ENCODE measurements around the gene SLC22A23.

SLC22A23 gene

DNA sequence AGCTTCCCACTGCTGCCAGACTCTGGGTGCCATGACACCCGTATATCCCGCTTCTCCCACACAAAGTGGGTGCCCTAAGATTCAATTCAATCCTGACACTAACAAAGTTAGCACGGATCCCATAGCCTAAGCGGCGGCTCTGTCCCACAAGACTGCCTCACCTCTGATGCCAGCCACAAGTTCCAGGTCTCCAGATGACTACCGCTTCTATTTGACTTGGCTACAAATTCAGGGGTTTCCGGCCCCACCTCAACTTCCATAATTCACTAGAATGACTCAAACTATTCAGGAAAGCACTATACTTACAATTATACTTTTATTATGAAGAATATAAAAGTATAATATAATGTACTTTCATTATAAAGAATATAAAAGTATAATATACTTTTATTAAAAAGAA is 24.8 kb upstream of the SLC22A23 start:
- H3K4me2 ChIP-seq (ENCODE audit: insufficient read depth, low read length): no peak overlapping the region
- TF ChIP-seq, protein P1, sequence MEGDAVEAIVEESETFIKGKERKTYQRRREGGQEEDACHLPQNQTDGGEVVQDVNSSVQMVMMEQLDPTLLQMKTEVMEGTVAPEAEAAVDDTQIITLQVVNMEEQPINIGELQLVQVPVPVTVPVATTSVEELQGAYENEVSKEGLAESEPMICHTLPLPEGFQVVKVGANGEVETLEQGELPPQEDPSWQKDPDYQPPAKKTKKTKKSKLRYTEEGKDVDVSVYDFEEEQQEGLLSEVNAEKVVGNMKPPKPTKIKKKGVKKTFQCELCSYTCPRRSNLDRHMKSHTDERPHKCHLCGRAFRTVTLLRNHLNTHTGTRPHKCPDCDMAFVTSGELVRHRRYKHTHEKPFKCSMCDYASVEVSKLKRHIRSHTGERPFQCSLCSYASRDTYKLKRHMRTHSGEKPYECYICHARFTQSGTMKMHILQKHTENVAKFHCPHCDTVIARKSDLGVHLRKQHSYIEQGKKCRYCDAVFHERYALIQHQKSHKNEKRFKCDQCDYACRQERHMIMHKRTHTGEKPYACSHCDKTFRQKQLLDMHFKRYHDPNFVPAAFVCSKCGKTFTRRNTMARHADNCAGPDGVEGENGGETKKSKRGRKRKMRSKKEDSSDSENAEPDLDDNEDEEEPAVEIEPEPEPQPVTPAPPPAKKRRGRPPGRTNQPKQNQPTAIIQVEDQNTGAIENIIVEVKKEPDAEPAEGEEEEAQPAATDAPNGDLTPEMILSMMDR (IDR thresholded peaks at IDR 0.05; ENCODE audit: borderline replicate concordance, extremely low read depth, low read length, poor library complexity, severe bottlenecking): no peak
- no peak for TF ChIP-seq EZH2 (IDR thresholded peaks at IDR 0.05; ENCODE audit: borderline replicate concordance, low read depth, low read length, severe bottlenecking)
- H3K4me3 ChIP-seq (ENCODE audit: low read depth in 1 of 2, low read length in 2 of 2): no peak overlapping the region
- no peak overlapping the region for H3K9ac ChIP-seq (ENCODE audit: low read depth, low read length)
- H3K79me2 ChIP-seq (ENCODE audit: insufficient read depth, low read length): no peaks in the 10 kb centered on the region
- H2AFZ ChIP-seq (ENCODE audit: low read depth, low read length): no peak overlapping the region
- no peaks in the 10 kb centered on the region for H4K20me1 ChIP-seq (ENCODE audit: insufficient read depth, low read length)
- H3K36me3 ChIP-seq (ENCODE audit: insufficient read depth, low read length): no peaks in the 10 kb centered on the region
- no peaks in the 10 kb centered on the region for H3K27me3 ChIP-seq (ENCODE audit: insufficient read depth, low read length, poor library complexity)
- H3K27ac ChIP-seq (ENCODE audit: low read length): no peak overlapping the region
- peaks cover 4% of the 10 kb centered on the region for H3K9me3 ChIP-seq (ENCODE audit: insufficient read depth, low read length, severe bottlenecking)
- no peak for DNase-seq
- no peaks in the 10 kb centered on the region for H3K4me1 ChIP-seq (ENCODE audit: insufficient read depth, low read length)
- ATAC-seq (ENCODE audit: insufficient read depth, low read depth): no peak

DNA sequence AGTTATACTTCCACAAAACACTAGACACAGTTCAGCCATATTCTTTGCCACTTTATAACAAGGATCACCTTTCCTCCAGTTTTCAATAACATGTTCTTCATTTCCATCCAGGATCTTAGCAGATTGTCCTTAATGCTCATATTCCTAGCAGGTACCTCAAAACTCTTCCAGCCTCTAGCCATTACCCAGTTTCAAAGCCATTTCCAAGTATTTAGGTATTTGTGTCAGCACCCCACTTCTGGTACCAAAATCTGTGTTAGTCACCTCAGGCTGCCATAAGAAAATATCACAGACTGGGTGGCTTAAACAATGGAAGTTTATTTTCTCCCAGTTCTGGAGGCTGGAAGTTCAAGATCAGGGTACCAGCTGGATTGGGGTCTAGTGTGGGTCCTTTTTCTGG is 23.2 kb upstream of the SLC22A23 start:
- Histone ChIP-seq H3K9me3 (ENCODE audit: insufficient read depth, low read length, severe bottlenecking) (peaks cover 4% of the 10 kb centered on the region), H2AFZ (ENCODE audit: low read depth, low read length) (no peak overlapping the region), H3K27ac (ENCODE audit: low read length) (no peak overlapping the region), H4K20me1 (ENCODE audit: insufficient read depth, low read length) (no peaks in the 10 kb centered on the region), H3K79me2 (ENCODE audit: insufficient read depth, low read length) (no peaks in the 10 kb centered on the region), H3K4me2 (ENCODE audit: insufficient read depth, low read length) (no peak overlapping the region), H3K27me3 (ENCODE audit: insufficient read depth, low read length, poor library complexity) (no peaks in the 10 kb centered on the region), H3K36me3 (ENCODE audit: insufficient read depth, low read length) (no peaks in the 10 kb centered on the region), H3K9ac (ENCODE audit: low read depth, low read length) (no peak overlapping the region), H3K4me1 (ENCODE audit: insufficient read depth, low read length) (no peaks in the 10 kb centered on the region), H3K4me3 (ENCODE audit: low read depth in 1 of 2, low read length in 2 of 2) (no peak overlapping the region)
- TF ChIP-seq, protein P1 (IDR thresholded peaks at IDR 0.05; ENCODE audit: borderline replicate concordance, extremely low read depth, low read length, poor library complexity, severe bottlenecking): no peak
- no peak for TF ChIP-seq EZH2 (IDR thresholded peaks at IDR 0.05; ENCODE audit: borderline replicate concordance, low read depth, low read length, severe bottlenecking)
- DNase-seq: no peak
- no peak for ATAC-seq (ENCODE audit: insufficient read depth, low read depth)

DNA sequence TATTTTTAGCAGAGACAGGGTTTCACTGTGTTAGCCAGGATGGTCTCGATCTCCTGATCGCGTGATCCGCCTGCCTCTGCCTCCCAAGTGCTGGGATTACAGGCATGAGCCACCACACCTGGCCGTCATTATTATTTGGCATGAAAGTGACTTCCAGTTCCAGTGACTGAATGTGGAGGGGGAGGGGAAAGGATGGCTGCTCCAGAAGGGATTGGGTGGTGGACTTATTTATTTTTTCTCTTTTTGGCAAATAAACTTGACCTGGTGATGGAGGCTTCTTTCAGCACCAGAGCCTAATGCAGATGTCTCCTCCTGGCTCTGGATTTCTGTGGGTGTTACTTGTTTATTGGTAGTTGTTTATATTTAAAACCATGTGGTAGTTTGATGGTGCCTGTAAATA is 16.9 kb upstream of the SLC22A23 start:
- H3K27ac ChIP-seq (ENCODE audit: low read length): no peak overlapping the region
- ATAC-seq (ENCODE audit: insufficient read depth, low read depth) (no peak), DNase-seq (no peak)
- no peaks in the 10 kb centered on the region for H3K4me1 ChIP-seq (ENCODE audit: insufficient read depth, low read length)
- H3K27me3 ChIP-seq (ENCODE audit: insufficient read depth, low read length, poor library complexity): no peaks in the 10 kb centered on the region
- H3K36me3 ChIP-seq (ENCODE audit: insufficient read depth, low read length): no peaks in the 10 kb centered on the region
- H3K9me3 ChIP-seq (ENCODE audit: insufficient read depth, low read length, severe bottlenecking): no peaks in the 10 kb centered on the region
- H3K79me2 ChIP-seq (ENCODE audit: insufficient read depth, low read length): no peaks in the 10 kb centered on the region
- H2AFZ ChIP-seq (ENCODE audit: low read depth, low read length): no peak overlapping the region
- TF ChIP-seq EZH2 (IDR thresholded peaks at IDR 0.05; ENCODE audit: borderline replicate concordance, low read depth, low read length, severe bottlenecking): no peak
- TF ChIP-seq, protein P1 (IDR thresholded peaks at IDR 0.05; ENCODE audit: borderline replicate concordance, extremely low read depth, low read length, poor library complexity, severe bottlenecking): no peak
- H3K9ac ChIP-seq (ENCODE audit: low read depth, low read length): no peak overlapping the region
- H4K20me1 ChIP-seq (ENCODE audit: insufficient read depth, low read length): no peaks in the 10 kb centered on the region
- no peak overlapping the region for H3K4me2 ChIP-seq (ENCODE audit: insufficient read depth, low read length)
- H3K4me3 ChIP-seq (ENCODE audit: low read depth in 1 of 2, low read length in 2 of 2): no peak overlapping the region

DNA sequence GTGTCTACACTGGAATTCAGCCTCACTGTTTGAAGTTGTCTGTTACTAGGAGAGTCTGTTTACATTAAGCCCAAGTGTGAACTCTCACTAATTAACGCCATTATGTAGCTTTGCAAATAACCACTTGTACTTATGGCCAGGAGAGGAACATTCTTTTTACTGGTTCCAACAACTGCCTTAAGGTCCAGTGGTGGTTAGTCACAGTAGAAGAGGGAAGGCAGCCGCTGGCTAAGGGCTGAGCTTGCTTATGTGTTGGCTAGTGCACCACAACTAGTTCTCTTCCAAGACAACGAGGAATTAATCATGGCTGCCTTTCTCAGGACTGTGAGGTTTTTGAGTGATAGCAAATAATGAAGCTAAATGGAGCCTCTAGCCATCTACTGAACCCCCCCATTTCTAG is 14.9 kb upstream of the SLC22A23 start:
- DNase-seq (no peak), ATAC-seq (ENCODE audit: insufficient read depth, low read depth) (no peak)
- Histone ChIP-seq H3K27ac (ENCODE audit: low read length) (no peak overlapping the region), H3K4me1 (ENCODE audit: insufficient read depth, low read length) (no peaks in the 10 kb centered on the region), H3K9me3 (ENCODE audit: insufficient read depth, low read length, severe bottlenecking) (no peaks in the 10 kb centered on the region), H3K4me3 (ENCODE audit: low read depth in 1 of 2, low read length in 2 of 2) (no peak overlapping the region), H3K4me2 (ENCODE audit: insufficient read depth, low read length) (no peak overlapping the region), H3K36me3 (ENCODE audit: insufficient read depth, low read length) (no peaks in the 10 kb centered on the region), H4K20me1 (ENCODE audit: insufficient read depth, low read length) (no peaks in the 10 kb centered on the region), H3K79me2 (ENCODE audit: insufficient read depth, low read length) (no peaks in the 10 kb centered on the region), H3K9ac (ENCODE audit: low read depth, low read length) (no peak overlapping the region), H3K27me3 (ENCODE audit: insufficient read depth, low read length, poor library complexity) (no peaks in the 10 kb centered on the region), H2AFZ (ENCODE audit: low read depth, low read length) (no peak overlapping the region)
- TF ChIP-seq, protein P1 (IDR thresholded peaks at IDR 0.05; ENCODE audit: borderline replicate concordance, extremely low read depth, low read length, poor library complexity, severe bottlenecking): no peak
- no peak for TF ChIP-seq EZH2 (IDR thresholded peaks at IDR 0.05; ENCODE audit: borderline replicate concordance, low read depth, low read length, severe bottlenecking)

Measured in DND-41 (cell line).